GM12875 (cell line): Measurements from ENCODE around the gene TMPRSS11A.

ENCODE experiments used
- H3K4me3 ChIP-seq: one replicate; pipeline ENCODE4 v1.5.1; 2011; ENCODE audit warnings: low read depth, low read length, control low read depth
- CTCF ChIP-seq: IDR thresholded peaks from 2 replicates; pipeline ENCODE4 v1.5.1; 2011; ENCODE audit warnings: low read depth, mild to moderate bottlenecking, control low read depth, inconsistent platforms, low read length, moderate library complexity, borderline replicate concordance; ENCODE audit not compliant: insufficient read depth

TMPRSS11A gene

GRCh38 chr4:67880866-67881610 lies 82.3 kb downstream of the TMPRSS11A start:
- no peak overlapping the region for H3K4me3 ChIP-seq
- no peak for TF ChIP-seq CTCF

- no peak overlapping the region for H3K4me3 ChIP-seq
- TF ChIP-seq CTCF, result no peak
Measured at GRCh38 chr4:67879486-67879885, 83.8 kb downstream of the TMPRSS11A start.

GRCh38 chr4:67877086-67877485 lies 86.2 kb downstream of the TMPRSS11A start:
- no peak for TF ChIP-seq CTCF

GRCh38 chr4:67874986-67875385 lies 88.3 kb downstream of the TMPRSS11A start:
- H3K4me3 ChIP-seq, result no peak overlapping the region

More at GRCh38 chr4:67877086-67877485, 86.2 kb downstream of the TMPRSS11A start:
- H3K4me3 ChIP-seq, result no peak overlapping the region

GRCh38 chr4:67873116-67873515 lies 90.2 kb downstream of the TMPRSS11A start:
- no peak for TF ChIP-seq CTCF

More at GRCh38 chr4:67874986-67875385, 88.3 kb downstream of the TMPRSS11A start:
- no peak for TF ChIP-seq CTCF

GRCh38 chr4:67871867-67872266 lies 91.4 kb downstream of the TMPRSS11A start:
- no peak overlapping the region for H3K4me3 ChIP-seq
- TF ChIP-seq CTCF, result peak; percentile 28; the same call in 1 of the 2 replicates

More at GRCh38 chr4:67873116-67873515, 90.2 kb downstream of the TMPRSS11A start:
- no peak overlapping the region for H3K4me3 ChIP-seq

GRCh38 chr4:67869580-67870190 lies 93.6 kb downstream of the TMPRSS11A start:
- H3K4me3 ChIP-seq, result no peak overlapping the region
- no peak for TF ChIP-seq CTCF
